ENCODE results near the gene ZNF444. TPM values are rescaled to one million over a fixed set of nuclear protein-coding genes. Genes with fewer than 3 reads are reported as not detected.

ZNF444 gene
- total and polyA plus RNA-seq, 2 donors (not counting 3 experiments of a cell fraction or from before 2014, with no cell fraction given), result 37.2 to 41.7 TPM

DNA sequence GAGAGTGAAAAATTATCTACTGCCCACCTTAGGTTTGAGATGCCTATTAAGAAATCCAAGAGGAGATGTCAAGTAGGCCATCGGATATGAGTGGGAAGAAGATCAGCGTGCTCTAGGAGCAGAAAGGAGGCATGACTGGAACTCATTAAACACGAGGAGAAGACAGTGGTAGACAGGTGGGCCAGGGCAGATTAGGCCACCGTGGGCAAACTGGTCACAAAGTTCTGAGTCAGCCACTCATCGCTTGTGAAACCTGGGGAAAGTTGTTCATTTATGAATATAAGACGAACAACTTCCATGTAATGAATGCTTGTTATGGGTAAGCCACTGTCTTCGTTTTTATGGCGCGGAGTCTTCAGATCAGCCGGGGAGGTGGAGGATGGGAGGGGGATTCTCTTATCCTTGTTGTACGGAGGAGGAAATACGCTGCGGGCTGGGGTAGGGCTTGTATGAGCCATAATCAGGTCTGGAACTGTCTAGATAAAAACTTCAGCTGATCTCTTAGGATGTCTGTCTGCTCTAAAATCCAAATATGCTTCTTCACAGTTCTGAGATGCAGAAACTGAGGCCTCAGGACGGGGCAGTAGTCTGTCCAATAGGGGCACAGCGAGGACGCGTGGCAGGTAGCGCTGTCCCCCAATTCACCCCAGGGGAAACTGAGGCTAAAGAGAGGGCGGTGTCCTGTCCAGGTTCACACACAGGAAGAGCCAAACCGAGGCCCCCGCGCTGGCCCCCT lies 1.1 kb upstream of the ZNF444 start:
- peak overlapping the region; percentile 50 for H3K9ac ChIP-seq (replicated peaks; ENCODE audit: extremely low read depth, insufficient read depth, low read length)
- ChIA-PET POLR2A (interaction anchor here (1.5 kb wide), 1 partner anchor 21 kb away, joined by 10 read pairs; no protein-coding TSS in a partner anchor), CTCF (interaction anchor here (1.0 to 3.1 kb wide), 8 partner anchors 8 to 193 kb away, joined by 3 to 18 read pairs (median 4); partner anchors contain the start of gene ZNF787)
- peak overlapping the region; percentile 93 for H2AFZ ChIP-seq (ENCODE audit: low read depth, low read length)
- H4K20me1 ChIP-seq (replicated peaks; ENCODE audit: control insufficient read depth, extremely low read depth, insufficient read depth, low read length), result no peaks in the 10 kb centered on the region
- intact Hi-C loops (cut with micrococcal nuclease), result loop anchor here (1.0 to 2.0 kb wide), 3 partner anchors 19 to 175 kb away; partner anchors contain the start of gene ZNF787
- H3K9me1 ChIP-seq (replicated peaks; ENCODE audit: control insufficient read depth, extremely low read depth, insufficient read depth, low read length), result no peaks in the 10 kb centered on the region
- BruUV-seq (replicated peaks), result TSS peak; percentile 73
- peak overlapping the region; percentile 52 to 60 (median 57) for H3K4me3 ChIP-seq (replicated peaks in 1 of 3; ENCODE audit: insufficient read depth in 1 of 3, low read depth in 1 of 3, low read length in 3 of 3)
- peaks cover 22% of the 10 kb centered on the region for H3K79me2 ChIP-seq (ENCODE audit: control insufficient read depth, insufficient read depth, low read length)
- H3K9me3 ChIP-seq (replicated peaks; ENCODE audit: control insufficient read depth, insufficient read depth, low read length), result no peaks in the 10 kb centered on the region
- H3K4me2 ChIP-seq (ENCODE audit: insufficient read depth, low read length), result peak overlapping the region; percentile 80
- peaks cover 10% of the 10 kb centered on the region for H3K4me1 ChIP-seq (ENCODE audit: control insufficient read depth, extremely low read depth, insufficient read depth, low read length)
- H3K36me3 ChIP-seq (ENCODE audit: control insufficient read depth in 2 of 2, extremely low read depth in 1 of 2, insufficient read depth in 2 of 2, low read length in 2 of 2), result no peaks in the 10 kb centered on the region
- dilution Hi-C loops (cut with MboI; ENCODE audit: extremely low pct_ligation_motif_present, low sequenced_read_pairs), result no loop called here
- no peaks in the 10 kb centered on the region for H3K27me3 ChIP-seq (ENCODE audit: control insufficient read depth in 2 of 2, insufficient read depth in 2 of 2, low read length in 2 of 2)
- H3K27ac ChIP-seq (ENCODE audit: insufficient read depth, low read depth, low read length), result peak overlapping the region; percentile 44
- TF ChIP-seq, protein P1, sequence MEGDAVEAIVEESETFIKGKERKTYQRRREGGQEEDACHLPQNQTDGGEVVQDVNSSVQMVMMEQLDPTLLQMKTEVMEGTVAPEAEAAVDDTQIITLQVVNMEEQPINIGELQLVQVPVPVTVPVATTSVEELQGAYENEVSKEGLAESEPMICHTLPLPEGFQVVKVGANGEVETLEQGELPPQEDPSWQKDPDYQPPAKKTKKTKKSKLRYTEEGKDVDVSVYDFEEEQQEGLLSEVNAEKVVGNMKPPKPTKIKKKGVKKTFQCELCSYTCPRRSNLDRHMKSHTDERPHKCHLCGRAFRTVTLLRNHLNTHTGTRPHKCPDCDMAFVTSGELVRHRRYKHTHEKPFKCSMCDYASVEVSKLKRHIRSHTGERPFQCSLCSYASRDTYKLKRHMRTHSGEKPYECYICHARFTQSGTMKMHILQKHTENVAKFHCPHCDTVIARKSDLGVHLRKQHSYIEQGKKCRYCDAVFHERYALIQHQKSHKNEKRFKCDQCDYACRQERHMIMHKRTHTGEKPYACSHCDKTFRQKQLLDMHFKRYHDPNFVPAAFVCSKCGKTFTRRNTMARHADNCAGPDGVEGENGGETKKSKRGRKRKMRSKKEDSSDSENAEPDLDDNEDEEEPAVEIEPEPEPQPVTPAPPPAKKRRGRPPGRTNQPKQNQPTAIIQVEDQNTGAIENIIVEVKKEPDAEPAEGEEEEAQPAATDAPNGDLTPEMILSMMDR (IDR thresholded peaks at IDR 0.05; ENCODE audit: extremely low read depth in 1 of 2, insufficient read depth in 1 of 2, low read depth in 1 of 2, low read length in 2 of 2), result no peak
- no peak for TF ChIP-seq EZH2 (IDR thresholded peaks at IDR 0.05; ENCODE audit: borderline replicate concordance, low read depth, low read length, severe bottlenecking)
- TF ChIP-seq POLR2AphosphoS5 (IDR thresholded peaks at IDR 0.05; ENCODE audit: insufficient read depth, low read depth, low read length), result no peak
- TF ChIP-seq JUN (IDR thresholded peaks at IDR 0.05; ENCODE audit: borderline replicate concordance, insufficient read depth, insufficient read length, low read depth), result no peak
- TF ChIP-seq GATA2 (IDR thresholded peaks at IDR 0.05; ENCODE audit: insufficient read depth, insufficient read length, low read depth, low read length), result no peak
- no peak for TF ChIP-seq POLR2A (IDR thresholded peaks at IDR 0.05; ENCODE audit: low read depth, low read length)
- TF ChIP-seq, protein P2, sequence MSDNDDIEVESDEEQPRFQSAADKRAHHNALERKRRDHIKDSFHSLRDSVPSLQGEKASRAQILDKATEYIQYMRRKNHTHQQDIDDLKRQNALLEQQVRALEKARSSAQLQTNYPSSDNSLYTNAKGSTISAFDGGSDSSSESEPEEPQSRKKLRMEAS (IDR thresholded peaks at IDR 0.05; ENCODE audit: insufficient read depth, insufficient read length), result no peak
- TF ChIP-seq FOS (IDR thresholded peaks at IDR 0.05; ENCODE audit: borderline replicate concordance, insufficient read depth, low read length), result no peak
- no peak for TF ChIP-seq MYC (IDR thresholded peaks at IDR 0.05; ENCODE audit: low read depth, low read length)
- FAIRE-seq (no peak), DNase-seq (ENCODE audit: low read depth, low spot score) (no peak)

Measured in endothelial cell of umbilical vein (primary cell).